Activated naive CD8-positive, alpha-beta T cell (primary cell): ENCODE results near the gene GOLPH3.
"Not testable (repeated sequence)": the region's sequence is repeated elsewhere in the genome, so short reads cannot be mapped to it uniquely, and the experiment has no call there.

ENCODE experiments used
- H3K27ac Mint-ChIP-seq: one replicate; pipeline ENCODE4 v1.8.0; 2021; ENCODE audit warnings: mixed read lengths
- H3K27me3 Mint-ChIP-seq: one replicate; pipeline ENCODE4 v1.8.0; 2021; ENCODE audit warnings: mixed read lengths
- H3K36me3 Mint-ChIP-seq: one replicate; pipeline ENCODE4 v1.8.0; 2021; ENCODE audit warnings: mixed read lengths
- H3K4me1 Mint-ChIP-seq: one replicate; pipeline ENCODE4 v1.8.0; 2021; ENCODE audit warnings: low read depth, mixed read lengths
- H3K4me3 Mint-ChIP-seq: one replicate; pipeline ENCODE4 v1.8.0; 2021; ENCODE audit warnings: mild to moderate bottlenecking, mixed read lengths
- H3K9me3 Mint-ChIP-seq: one replicate; pipeline ENCODE4 v1.8.0; 2021; ENCODE audit warnings: low read depth, mixed read lengths

Gene GOLPH3

GRCh38 chr5:32131604-32132003 is 42.5 kb downstream of the GOLPH3 start:
- H3K4me3 Mint-ChIP-seq = no peak overlapping the region
- peak overlapping the region; percentile 54 for H3K27ac Mint-ChIP-seq
- H3K4me1 Mint-ChIP-seq = peaks cover 28% of the 10 kb centered on the region
- H3K9me3 Mint-ChIP-seq = no peaks in the 10 kb centered on the region
- H3K27me3 Mint-ChIP-seq = no peaks in the 10 kb centered on the region
- peaks cover 11% of the 10 kb centered on the region for H3K36me3 Mint-ChIP-seq

GRCh38 chr5:32130865-32131264 is 43.3 kb downstream of the GOLPH3 start:
- H3K9me3 Mint-ChIP-seq = no peaks in the 10 kb centered on the region
- no peak overlapping the region for H3K27ac Mint-ChIP-seq
- peaks cover 15% of the 10 kb centered on the region for H3K36me3 Mint-ChIP-seq
- H3K27me3 Mint-ChIP-seq = no peaks in the 10 kb centered on the region
- H3K4me3 Mint-ChIP-seq = no peak overlapping the region
- peaks cover 31% of the 10 kb centered on the region for H3K4me1 Mint-ChIP-seq

DNA sequence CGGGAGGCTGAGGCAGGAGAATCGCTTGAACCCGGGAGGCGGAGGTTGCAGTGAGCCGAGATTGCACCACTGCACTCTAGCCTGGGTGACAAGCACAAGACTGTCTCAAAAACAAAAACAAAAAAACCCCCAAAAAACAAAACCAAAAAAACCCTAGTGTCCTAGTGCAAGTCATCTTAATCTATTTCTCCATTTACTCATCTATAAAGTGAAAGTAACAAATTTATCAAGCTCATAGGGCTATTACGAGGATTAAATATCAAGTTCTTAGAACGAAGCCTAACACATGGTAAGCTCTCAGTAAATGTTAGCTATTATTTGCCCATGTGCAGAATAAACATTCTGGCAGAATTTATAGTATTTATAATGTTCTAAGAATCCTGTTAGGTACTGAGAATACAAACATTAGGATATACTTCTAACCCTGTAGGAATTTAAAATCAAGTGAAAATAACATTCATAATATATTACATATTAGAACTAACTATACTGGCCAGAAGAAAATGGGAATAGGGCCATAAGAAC is 45.0 kb downstream of the GOLPH3 start:
- Mint-ChIP-seq H3K4me3 (no peak overlapping the region), H3K27me3 (no peaks in the 10 kb centered on the region), H3K36me3 (peaks cover 13% of the 10 kb centered on the region), H3K9me3 (no peaks in the 10 kb centered on the region), H3K4me1 (peaks cover 28% of the 10 kb centered on the region), H3K27ac (no peak overlapping the region)

GRCh38 chr5:32127711-32128110 is 46.4 kb downstream of the GOLPH3 start:
- H3K4me1 Mint-ChIP-seq = peaks cover 29% of the 10 kb centered on the region
- H3K27ac Mint-ChIP-seq = peak overlapping the region; percentile 35
- no peak overlapping the region for H3K4me3 Mint-ChIP-seq

GRCh38 chr5:32126691-32127090 is 47.4 kb downstream of the GOLPH3 start:
- Mint-ChIP-seq H3K9me3 (no peaks in the 10 kb centered on the region), H3K4me1 (peaks cover 29% of the 10 kb centered on the region), H3K27ac (peak overlapping the region; percentile 34), H3K36me3 (peaks cover 17% of the 10 kb centered on the region), H3K27me3 (no peaks in the 10 kb centered on the region), H3K4me3 (no peak overlapping the region)

More at GRCh38 chr5:32127711-32128110, 46.4 kb downstream of the GOLPH3 start:
- H3K9me3 Mint-ChIP-seq = no peaks in the 10 kb centered on the region
- H3K27me3 Mint-ChIP-seq = no peaks in the 10 kb centered on the region
- H3K36me3 Mint-ChIP-seq = peaks cover 17% of the 10 kb centered on the region

- H3K27ac Mint-ChIP-seq = peak overlapping the region; percentile 46
- no peaks in the 10 kb centered on the region for H3K9me3 Mint-ChIP-seq
- H3K27me3 Mint-ChIP-seq = no peaks in the 10 kb centered on the region
- H3K36me3 Mint-ChIP-seq = peaks cover 19% of the 10 kb centered on the region
- H3K4me3 Mint-ChIP-seq = no peak overlapping the region
- peaks cover 28% of the 10 kb centered on the region for H3K4me1 Mint-ChIP-seq
Observed at GRCh38 chr5:32123889-32124676, 50.0 kb downstream of the GOLPH3 start.

- H3K9me3 Mint-ChIP-seq = no peaks in the 10 kb centered on the region
- H3K27ac Mint-ChIP-seq = peak overlapping the region; percentile 10
- no peak overlapping the region for H3K4me3 Mint-ChIP-seq
- peaks cover 19% of the 10 kb centered on the region for H3K36me3 Mint-ChIP-seq
- peaks cover 25% of the 10 kb centered on the region for H3K4me1 Mint-ChIP-seq
- no peaks in the 10 kb centered on the region for H3K27me3 Mint-ChIP-seq
Observed at GRCh38 chr5:32123058-32123805, 50.9 kb downstream of the GOLPH3 start.

- not testable (repeated sequence) for H3K27me3 Mint-ChIP-seq, H3K27ac Mint-ChIP-seq, H3K4me3 Mint-ChIP-seq, H3K9me3 Mint-ChIP-seq
- Mint-ChIP-seq H3K4me1 (peaks cover 45% of the 10 kb centered on the region), H3K36me3 (peaks cover 14% of the 10 kb centered on the region)
Observed at GRCh38 chr5:32118922-32119321, 55.2 kb downstream of the GOLPH3 start.

DNA sequence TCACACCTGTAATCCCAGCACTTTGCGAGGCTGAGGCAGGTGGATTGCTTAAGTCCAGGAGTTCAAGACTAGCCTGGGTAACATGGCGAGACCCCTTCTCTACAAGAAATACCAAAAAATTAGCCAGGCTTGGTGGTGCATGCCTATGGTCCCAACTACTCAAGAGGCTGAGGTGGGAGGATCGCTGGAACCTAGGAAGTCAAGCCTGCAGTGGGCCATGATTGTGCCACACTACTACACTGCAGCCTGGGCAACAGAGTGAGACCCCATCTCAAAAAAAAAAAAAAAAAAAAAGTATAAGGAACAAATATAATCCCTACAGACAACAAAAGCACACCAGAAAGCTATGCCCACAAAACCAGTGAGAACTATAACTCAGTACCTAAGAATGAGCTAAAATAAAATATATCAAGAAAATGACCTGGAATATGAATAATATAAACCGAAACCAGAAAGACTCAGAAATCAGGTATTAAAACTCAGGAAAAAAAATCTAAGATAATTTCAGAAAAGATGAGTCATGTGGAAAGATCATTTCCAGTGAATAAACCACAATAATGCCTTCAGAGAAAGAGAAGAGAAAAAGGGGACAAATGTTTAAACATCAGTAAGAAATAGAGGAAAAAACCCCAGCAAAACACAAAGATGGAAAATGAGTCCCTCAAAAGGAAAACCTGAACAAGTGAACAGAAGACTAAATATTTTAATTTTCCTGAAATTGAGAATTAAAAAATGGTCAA is 57.4 kb downstream of the GOLPH3 start:
- Mint-ChIP-seq H3K27ac (peak overlapping the region; percentile 79), H3K4me1 (peaks cover 38% of the 10 kb centered on the region), H3K36me3 (peaks cover 14% of the 10 kb centered on the region), H3K9me3 (no peaks in the 10 kb centered on the region), H3K27me3 (no peaks in the 10 kb centered on the region), H3K4me3 (peak overlapping the region; percentile 69)

DNA sequence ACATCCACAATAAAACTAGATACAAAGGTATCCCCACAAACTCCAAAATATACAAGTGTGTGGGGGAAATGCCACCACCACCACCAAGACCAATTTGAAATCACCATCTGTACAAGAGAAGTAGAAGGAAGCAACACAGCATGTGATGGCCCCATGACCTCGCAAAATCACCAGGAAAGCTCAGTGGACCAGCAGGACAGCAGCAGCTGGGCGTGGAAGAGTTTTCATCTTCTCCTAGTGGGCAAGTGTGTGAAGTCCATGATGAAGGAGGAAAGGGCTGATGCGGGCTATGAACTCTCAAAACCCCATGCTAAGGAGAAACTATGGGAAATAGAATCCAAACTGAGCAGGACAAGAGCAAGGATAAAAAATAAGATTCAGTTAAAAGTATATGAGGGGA is 58.1 kb downstream of the GOLPH3 start:
- H3K27ac Mint-ChIP-seq = peak overlapping the region; percentile 79
- peak overlapping the region; percentile 14 for H3K4me3 Mint-ChIP-seq
- peaks cover 18% of the 10 kb centered on the region for H3K36me3 Mint-ChIP-seq
- H3K27me3 Mint-ChIP-seq = no peaks in the 10 kb centered on the region
- H3K9me3 Mint-ChIP-seq = no peaks in the 10 kb centered on the region
- peaks cover 33% of the 10 kb centered on the region for H3K4me1 Mint-ChIP-seq

GRCh38 chr5:32110111-32110696 is 63.9 kb downstream of the GOLPH3 start:
- peaks cover 15% of the 10 kb centered on the region for H3K36me3 Mint-ChIP-seq
- H3K9me3 Mint-ChIP-seq = no peaks in the 10 kb centered on the region
- H3K27ac Mint-ChIP-seq = no peak overlapping the region

GRCh38 chr5:32109236-32109635 is 64.9 kb downstream of the GOLPH3 start:
- H3K4me1 Mint-ChIP-seq = peaks cover 1% of the 10 kb centered on the region
- no peaks in the 10 kb centered on the region for H3K9me3 Mint-ChIP-seq
- H3K27ac Mint-ChIP-seq = no peak overlapping the region
- peaks cover 15% of the 10 kb centered on the region for H3K36me3 Mint-ChIP-seq
- H3K27me3 Mint-ChIP-seq = no peaks in the 10 kb centered on the region
- no peak overlapping the region for H3K4me3 Mint-ChIP-seq

More at GRCh38 chr5:32110111-32110696, 63.9 kb downstream of the GOLPH3 start:
- Mint-ChIP-seq H3K27me3 (no peaks in the 10 kb centered on the region), H3K4me1 (peaks cover 3% of the 10 kb centered on the region), H3K4me3 (no peak overlapping the region)

GRCh38 chr5:32108167-32108566 is 66.0 kb downstream of the GOLPH3 start:
- peaks cover 1% of the 10 kb centered on the region for H3K4me1 Mint-ChIP-seq
- no peak overlapping the region for H3K27ac Mint-ChIP-seq
- no peaks in the 10 kb centered on the region for H3K27me3 Mint-ChIP-seq
- H3K36me3 Mint-ChIP-seq = peaks cover 15% of the 10 kb centered on the region
- H3K9me3 Mint-ChIP-seq = no peaks in the 10 kb centered on the region
- H3K4me3 Mint-ChIP-seq = no peak overlapping the region

DNA sequence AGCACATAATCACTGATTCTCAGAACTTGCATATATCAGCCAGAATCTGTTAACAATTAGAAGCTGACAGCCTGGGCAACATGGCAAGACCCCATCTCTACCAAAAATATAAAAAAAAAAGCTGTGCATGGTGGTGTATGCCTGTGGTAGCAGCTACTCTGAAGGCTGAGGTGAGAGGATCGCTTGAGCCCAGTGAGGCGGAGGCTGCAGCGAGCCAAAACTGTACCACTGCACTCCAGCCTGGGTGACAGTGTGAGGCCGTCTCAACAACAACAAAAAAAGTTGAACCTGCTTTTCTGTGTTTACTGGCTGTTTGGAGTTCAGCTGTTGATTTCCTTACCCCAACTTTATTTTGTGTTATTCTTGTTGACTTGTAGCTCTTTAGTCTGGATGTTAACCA is 66.8 kb downstream of the GOLPH3 start:
- Mint-ChIP-seq H3K27ac (no peak overlapping the region), H3K4me1 (no peaks in the 10 kb centered on the region), H3K4me3 (no peak overlapping the region), H3K36me3 (peaks cover 15% of the 10 kb centered on the region), H3K9me3 (no peaks in the 10 kb centered on the region), H3K27me3 (no peaks in the 10 kb centered on the region)
